CD14-positive monocyte (primary cell): ENCODE measurements around the gene EPGN. TPM values are rescaled to one million over a fixed set of nuclear protein-coding genes. Genes with fewer than 3 reads are reported as not detected.

ENCODE experiments used
- DNase-seq, 3 donors: peaks; one replicate each; pipeline ENCODE4 v3.0.0-alpha.2; 2011 to 2022
- H2AFZ ChIP-seq: 2 replicates; pipeline ENCODE4 v1.6.0; 2012; ENCODE audit warnings: mild to moderate bottlenecking, low read depth, low read length, inconsistent platforms; ENCODE audit not compliant: insufficient read depth, poor library complexity, severe bottlenecking
- H3K27ac ChIP-seq, 2 donors: 1 replicate in 1 of 2; 2 replicates in 1 of 2; pipeline ENCODE4 v1.5.1; 2012 to 2013; ENCODE audit warnings: low read length in 2 of 2, control low read depth in 1 of 2, inconsistent platforms in 1 of 2, low read depth in 1 of 2, mild to moderate bottlenecking in 1 of 2
- H3K27me3 ChIP-seq, 2 donors: one replicate each; pipeline versions ENCODE4 v1.6.0 to v1.6.1; 2011 to 2013; ENCODE audit warnings: low read length in 2 of 2; ENCODE audit not compliant: control insufficient read depth in 2 of 2, insufficient read depth in 2 of 2
- H3K36me3 ChIP-seq, 2 donors: replicated peaks in 1 of 2; 1 replicate in 1 of 2; 2 replicates in 1 of 2; pipeline versions ENCODE4 v1.5.1 to v1.6.1; 2012 to 2013; ENCODE audit warnings: low read length in 2 of 2, control low read depth in 1 of 2, inconsistent platforms in 1 of 2, mild to moderate bottlenecking in 1 of 2; ENCODE audit not compliant: insufficient read depth in 2 of 2, control insufficient read depth in 1 of 2
- H3K4me1 ChIP-seq, 2 donors: 1 replicate in 1 of 2; 2 replicates in 1 of 2; pipeline versions ENCODE4 v1.5.1 to v1.6.1; 2012 to 2013; ENCODE audit warnings: low read length in 2 of 2, control low read depth in 1 of 2, inconsistent platforms in 1 of 2, mild to moderate bottlenecking in 1 of 2, moderate library complexity in 1 of 2; ENCODE audit not compliant: insufficient read depth in 2 of 2, control insufficient read depth in 1 of 2
- H3K4me2 ChIP-seq: replicated peaks from 2 replicates; pipeline ENCODE3; 2012; ENCODE audit warnings: low read length, moderate library complexity, mild to moderate bottlenecking; ENCODE audit not compliant: poor library complexity, severe bottlenecking; ENCODE audit errors: extremely low read depth
- H3K4me3 ChIP-seq, 3 experiments: fragments of 200-600 bp in 1 of 3; sonication (generic) in 1 of 3; replicated peaks in 1 of 3; 1 replicate in 2 of 3; 2 replicates in 1 of 3; pipeline ENCODE4 v1.5.1; 2011 to 2013; ENCODE audit warnings: low read length in 3 of 3, mild to moderate bottlenecking in 3 of 3, control low read depth in 2 of 3, low read depth in 2 of 3, inconsistent platforms in 1 of 3, moderate library complexity in 1 of 3
- H3K79me2 ChIP-seq: 2 replicates; pipeline ENCODE4 v1.6.0; 2012; ENCODE audit warnings: mild to moderate bottlenecking, control low read depth, inconsistent platforms, low read length, moderate library complexity; ENCODE audit not compliant: insufficient read depth
- H3K9ac ChIP-seq: 2 replicates; pipeline ENCODE4 v1.6.0; 2017; ENCODE audit warnings: low read length, mild to moderate bottlenecking; ENCODE audit not compliant: insufficient read depth, poor library complexity, severe bottlenecking
- H3K9me3 ChIP-seq, 2 donors: replicated peaks in 1 of 2; 1 replicate in 1 of 2; 2 replicates in 1 of 2; pipeline versions ENCODE4 v1.5.1 to v1.6.1; 2012 to 2013; ENCODE audit warnings: low read length in 2 of 2, control low read depth in 1 of 2; ENCODE audit not compliant: control insufficient read depth in 1 of 2, insufficient read depth in 1 of 2
- H4K20me1 ChIP-seq: 2 replicates; pipeline ENCODE4 v1.6.0; 2012; ENCODE audit warnings: mild to moderate bottlenecking, low read length, control low read depth, moderate library complexity; ENCODE audit not compliant: insufficient read depth
- H3K27ac Mint-ChIP-seq, 7 donors: one replicate each; pipeline ENCODE4 v1.8.0; 2020; ENCODE audit warnings: mild to moderate bottlenecking in 7 of 7, mixed read lengths in 7 of 7, moderate library complexity in 6 of 7, inconsistent platforms in 2 of 7
- H3K27me3 Mint-ChIP-seq, 3 donors: one replicate each; pipeline ENCODE4 v1.8.0; 2021 to 2022; ENCODE audit warnings: low read depth in 3 of 3, mild to moderate bottlenecking in 3 of 3, mixed read lengths in 3 of 3, moderate library complexity in 3 of 3, inconsistent platforms in 1 of 3
- H3K36me3 Mint-ChIP-seq, 2 donors: one replicate each; pipeline ENCODE4 v1.8.0; 2020; ENCODE audit warnings: mixed read lengths in 2 of 2, inconsistent platforms in 1 of 2, mild to moderate bottlenecking in 1 of 2
- H3K4me1 Mint-ChIP-seq: one replicate; pipeline ENCODE4 v1.8.0; 2020; ENCODE audit warnings: mild to moderate bottlenecking, mixed read lengths
- H3K4me3 Mint-ChIP-seq, 2 donors: one replicate each; pipeline ENCODE4 v1.8.0; 2020; ENCODE audit warnings: mild to moderate bottlenecking in 2 of 2, mixed read lengths in 2 of 2, moderate library complexity in 1 of 2
- H3K9me3 Mint-ChIP-seq, 7 donors: one replicate each; pipeline ENCODE4 v1.8.0; 2020 to 2022; ENCODE audit warnings: mixed read lengths in 7 of 7, mild to moderate bottlenecking in 6 of 7, moderate library complexity in 6 of 7, inconsistent platforms in 2 of 7
- CTCF ChIP-seq: fragments of 200-600 bp; IDR thresholded peaks from one replicate; pipeline ENCODE4 v1.8.0; 2022; ENCODE audit warnings: antibody characterized with exemption, mild to moderate bottlenecking
- WGBS: methylation state at CpG from one replicate; pipeline ENCODE4 v1.1.5; 2013; ENCODE audit warnings: missing lambda C conversion rate; ENCODE audit not compliant: insufficient coverage; 5-methylcytosine and 5-hydroxymethylcytosine counted together
- intact Hi-C, 2 donors: fragments of 100-400 bp; cut with micrococcal nuclease; formaldehyde crosslinking; loops; one replicate each; pipeline versions ENCODE4 v1.15.0 to v1.15.1; 2023
- polyA plus RNA-seq, 3 donors: library from polyadenylated mRNA; depleted of rRNA in 1 of 3; unstranded in 2 of 3; stranded (reverse) in 1 of 3; fragments of 300-500 nt in 2 of 3; fragments of >200 nt in 1 of 3; fragmentation: Illumina TruSeq in 2 of 3; gene quantifications; 1 replicate in 2 of 3; 2 replicates in 1 of 3; pipeline ENCODE4 v1.2.3, GENCODE V29; 2012 to 2021

The EPGN gene
- polyA plus RNA-seq, 3 donors, result not detected

GRCh38 chr4:74318276-74318675, 10.0 kb downstream of the EPGN start:
- no peak for DNase-seq
- no peak overlapping the region for H3K4me3 ChIP-seq
- Mint-ChIP-seq H3K4me1 (peaks cover 22% of the 10 kb centered on the region), H3K27ac (no peak overlapping the region), H3K9me3 (no peaks in the 10 kb centered on the region), H3K4me3 (no peak overlapping the region), H3K27me3 (peaks cover 0 to 2% (median 0%) of the 10 kb centered on the region in 3 donors), H3K36me3 (no peaks in the 10 kb centered on the region)
- H2AFZ ChIP-seq, result no peak overlapping the region
- peaks cover 4 to 8% of the 10 kb centered on the region in 2 donors for H3K4me1 ChIP-seq
- no peak for TF ChIP-seq CTCF
- H3K27ac ChIP-seq, result no peak overlapping the region
- H3K27me3 ChIP-seq, result no peaks in the 10 kb centered on the region
- intact Hi-C loops, result loop anchor here in 1 of 2 donors (10.0 kb wide), 1 partner anchor 123 kb away; no protein-coding TSS in a partner anchor
- WGBS, result no CpG with 5 or more reads among the region's 2 CpGs
- H3K9me3 ChIP-seq, result no peaks in the 10 kb centered on the region
- H4K20me1 ChIP-seq, result no peaks in the 10 kb centered on the region
- no peaks in the 10 kb centered on the region for H3K36me3 ChIP-seq
- no peaks in the 10 kb centered on the region for H3K79me2 ChIP-seq
- no peak overlapping the region for H3K9ac ChIP-seq
- H3K4me2 ChIP-seq, result no peak overlapping the region

GRCh38 chr4:74319470-74319869, 11.2 kb downstream of the EPGN start:
- no peak for TF ChIP-seq CTCF
- intact Hi-C loops, result loop anchor here in 1 of 2 donors (10.0 kb wide), 1 partner anchor 125 kb away; no protein-coding TSS in a partner anchor
- Histone ChIP-seq H3K4me2 (no peak overlapping the region), H3K9me3 (no peaks in the 10 kb centered on the region), H3K36me3 (no peaks in the 10 kb centered on the region), H3K4me1 (peaks cover 4 to 8% of the 10 kb centered on the region in 2 donors), H3K4me3 (no peak overlapping the region), H3K9ac (no peak overlapping the region), H2AFZ (no peak overlapping the region), H3K79me2 (no peaks in the 10 kb centered on the region), H4K20me1 (no peaks in the 10 kb centered on the region), H3K27ac (no peak overlapping the region), H3K27me3 (no peaks in the 10 kb centered on the region)
- Mint-ChIP-seq H3K36me3 (no peaks in the 10 kb centered on the region), H3K4me3 (no peak overlapping the region), H3K4me1 (peaks cover 26% of the 10 kb centered on the region), H3K27ac (peak overlapping the region in 2 of 7 donors; percentile 52 to 60), H3K9me3 (no peaks in the 10 kb centered on the region), H3K27me3 (peaks cover 0 to 2% (median 0%) of the 10 kb centered on the region in 3 donors)
- no CpG with 5 or more reads among the region's 6 CpGs for WGBS
- no peak for DNase-seq
